GM12864 (cell line): ENCODE data around the gene NRP1.

ENCODE experiments used
- DNase-seq: peaks from one replicate; pipeline ENCODE4 v3.0.0-alpha.2; 2011; ENCODE audit warnings: low read depth
- H3K4me3 ChIP-seq: 2 replicates; pipeline ENCODE4 v1.5.1; 2011; ENCODE audit warnings: mild to moderate bottlenecking, low read depth, low read length, control low read depth
- TF ChIP-seq, protein P1 (sequence below): IDR thresholded peaks from 2 replicates; pipeline ENCODE4 v1.5.1; 2011; ENCODE audit warnings: low read depth, mild to moderate bottlenecking, moderate library complexity, low read length, control low read depth, inconsistent platforms; ENCODE audit errors: missing control alignments

NRP1 gene

DNA sequence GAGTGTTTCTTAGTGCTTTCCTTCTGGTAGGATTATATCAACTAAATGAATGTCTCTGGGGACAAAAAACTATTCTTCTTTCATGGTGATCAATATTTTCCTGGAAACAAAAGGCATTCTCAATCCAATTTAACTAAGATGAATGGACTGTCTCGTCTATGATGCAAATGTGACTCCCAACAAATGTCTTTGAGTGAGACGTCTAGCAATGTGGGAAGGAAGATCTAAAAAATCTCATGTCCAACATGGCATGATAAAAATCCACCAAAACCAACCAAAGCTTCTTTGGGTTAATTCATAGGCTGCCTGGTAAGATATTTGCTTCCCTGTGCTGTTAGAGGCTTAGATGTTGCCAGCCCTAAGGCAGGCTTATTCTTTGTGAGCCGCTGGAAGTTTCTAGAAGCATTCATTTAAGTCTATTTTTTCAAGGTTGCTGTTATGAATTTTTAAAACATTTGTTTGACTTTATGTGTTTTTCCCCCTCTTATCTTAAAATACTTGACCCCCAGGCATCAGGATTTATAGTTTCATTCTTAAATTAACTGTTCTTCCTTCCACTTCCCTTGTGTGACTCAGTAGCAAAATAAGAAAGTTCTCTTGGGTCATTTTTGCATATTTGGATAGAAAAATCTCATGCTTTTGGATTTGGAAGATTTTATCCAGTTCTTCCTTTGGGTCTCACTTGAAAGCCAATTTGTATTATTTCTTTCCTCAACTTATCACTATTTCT is 156.3 kb downstream of the NRP1 start:
- no peak for DNase-seq
- H3K4me3 ChIP-seq: no peak overlapping the region
- TF ChIP-seq, protein P1, sequence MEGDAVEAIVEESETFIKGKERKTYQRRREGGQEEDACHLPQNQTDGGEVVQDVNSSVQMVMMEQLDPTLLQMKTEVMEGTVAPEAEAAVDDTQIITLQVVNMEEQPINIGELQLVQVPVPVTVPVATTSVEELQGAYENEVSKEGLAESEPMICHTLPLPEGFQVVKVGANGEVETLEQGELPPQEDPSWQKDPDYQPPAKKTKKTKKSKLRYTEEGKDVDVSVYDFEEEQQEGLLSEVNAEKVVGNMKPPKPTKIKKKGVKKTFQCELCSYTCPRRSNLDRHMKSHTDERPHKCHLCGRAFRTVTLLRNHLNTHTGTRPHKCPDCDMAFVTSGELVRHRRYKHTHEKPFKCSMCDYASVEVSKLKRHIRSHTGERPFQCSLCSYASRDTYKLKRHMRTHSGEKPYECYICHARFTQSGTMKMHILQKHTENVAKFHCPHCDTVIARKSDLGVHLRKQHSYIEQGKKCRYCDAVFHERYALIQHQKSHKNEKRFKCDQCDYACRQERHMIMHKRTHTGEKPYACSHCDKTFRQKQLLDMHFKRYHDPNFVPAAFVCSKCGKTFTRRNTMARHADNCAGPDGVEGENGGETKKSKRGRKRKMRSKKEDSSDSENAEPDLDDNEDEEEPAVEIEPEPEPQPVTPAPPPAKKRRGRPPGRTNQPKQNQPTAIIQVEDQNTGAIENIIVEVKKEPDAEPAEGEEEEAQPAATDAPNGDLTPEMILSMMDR: no peak

DNA sequence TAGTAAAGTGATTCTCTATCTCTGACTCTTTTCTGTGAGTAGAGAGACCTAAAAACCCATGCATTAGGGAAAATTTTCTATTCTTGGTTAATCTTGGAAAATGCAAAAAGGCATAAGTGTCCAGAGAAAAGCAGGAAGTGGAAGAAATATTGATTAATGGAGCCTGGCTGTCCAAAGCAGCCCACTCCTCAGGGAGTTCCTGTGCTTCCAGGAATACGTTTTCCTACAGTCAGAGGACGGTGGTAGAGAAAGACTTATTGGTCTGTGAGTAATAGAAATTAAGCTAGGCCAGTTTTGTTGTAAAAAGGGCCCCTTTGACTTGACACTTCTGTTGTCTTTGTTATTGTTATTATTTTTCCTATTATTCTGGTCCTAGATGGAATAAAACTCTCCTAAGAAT is 157.8 kb downstream of the NRP1 start:
- TF ChIP-seq, protein P1: no peak
- H3K4me3 ChIP-seq: no peak overlapping the region
- DNase-seq: no peak

DNA sequence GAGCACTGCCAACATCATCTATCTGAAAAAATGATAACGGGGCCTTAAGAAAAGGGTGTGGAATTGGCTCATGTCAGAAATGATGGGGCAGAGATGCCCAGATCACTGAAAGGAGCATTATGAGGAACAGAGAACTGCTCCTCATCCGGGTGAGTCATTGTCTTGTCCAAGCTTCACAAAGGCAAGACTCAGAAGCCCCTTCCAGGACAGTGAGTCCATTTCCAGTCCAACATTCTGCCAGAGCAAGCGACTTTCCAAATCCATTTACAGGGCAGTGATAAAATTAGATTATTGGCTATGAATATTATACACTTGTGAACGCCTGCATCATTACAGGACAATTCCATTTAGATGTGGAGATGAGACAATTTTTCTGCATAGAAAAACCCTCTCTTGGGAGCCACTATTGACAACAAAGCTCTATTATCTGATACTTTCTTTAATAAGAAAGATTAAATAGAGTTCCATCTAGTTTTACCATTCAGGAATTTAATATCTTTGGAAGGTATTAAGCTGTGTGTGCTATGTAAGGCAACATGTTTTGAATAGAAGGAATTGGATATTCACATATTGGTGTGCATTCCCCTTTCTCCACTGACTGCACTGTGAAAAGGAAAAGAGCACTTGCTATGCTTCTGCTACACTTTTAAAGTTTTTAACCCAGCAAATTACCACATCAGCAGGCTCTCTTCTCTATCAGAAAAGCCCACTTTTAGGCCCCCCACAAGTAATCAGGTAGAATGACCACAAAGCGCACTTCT is 159.6 kb downstream of the NRP1 start:
- H3K4me3 ChIP-seq: no peak overlapping the region
- TF ChIP-seq, protein P1: no peak
- no peak for DNase-seq

DNA sequence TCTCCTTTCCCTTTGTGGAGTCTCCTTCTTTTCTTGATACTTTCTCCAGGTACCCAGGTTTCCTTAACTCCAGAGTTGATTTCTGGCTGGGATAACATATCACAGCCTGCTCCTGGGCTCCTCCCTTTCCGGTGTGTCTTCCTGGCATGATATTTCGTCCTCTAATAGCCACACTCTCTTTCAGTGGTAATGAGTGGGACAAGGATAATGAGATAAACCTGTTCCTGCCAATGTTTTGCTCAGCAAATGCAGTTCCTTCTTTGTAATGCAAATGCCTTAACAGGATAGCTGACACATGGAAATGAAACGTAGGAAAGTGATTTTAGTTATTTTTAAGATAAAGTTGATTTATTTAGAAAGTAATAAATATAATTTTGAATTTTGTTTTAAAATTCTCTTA is 168.6 kb downstream of the NRP1 start:
- TF ChIP-seq, protein P1: no peak
- DNase-seq: no peak
- H3K4me3 ChIP-seq: no peak overlapping the region

DNA sequence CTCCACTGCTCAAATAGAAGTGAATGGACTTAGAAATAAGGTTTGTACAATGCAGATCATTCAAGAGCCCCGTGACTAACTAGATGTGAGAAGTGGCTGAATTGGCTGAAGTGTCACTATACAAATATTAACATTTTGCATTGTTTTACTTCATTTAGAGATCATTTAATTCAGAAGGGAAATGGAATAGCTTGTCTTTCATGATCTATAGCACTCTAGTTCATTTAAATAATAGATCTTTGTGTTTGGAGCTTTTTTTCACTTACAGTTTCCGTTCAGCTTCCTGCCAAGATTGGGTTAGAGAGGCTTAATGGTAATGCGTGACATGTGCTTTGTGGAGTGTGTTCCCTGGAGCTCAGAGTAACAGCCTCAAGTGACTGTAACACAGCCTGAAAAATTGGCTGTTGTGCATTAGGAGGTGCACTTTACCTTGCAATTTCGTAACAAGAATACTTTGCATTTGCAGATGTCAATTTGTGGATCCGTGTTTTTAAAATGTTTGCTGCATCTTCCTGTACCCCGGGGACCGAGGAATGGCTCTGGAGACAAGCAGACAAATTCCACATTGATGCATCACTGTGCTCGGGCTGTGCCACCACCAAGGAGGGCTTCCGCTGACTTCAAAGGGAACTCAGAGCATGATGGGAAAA is 170.3 kb downstream of the NRP1 start:
- H3K4me3 ChIP-seq: no peak overlapping the region
- DNase-seq: no peak
- TF ChIP-seq, protein P1: no peak

DNA sequence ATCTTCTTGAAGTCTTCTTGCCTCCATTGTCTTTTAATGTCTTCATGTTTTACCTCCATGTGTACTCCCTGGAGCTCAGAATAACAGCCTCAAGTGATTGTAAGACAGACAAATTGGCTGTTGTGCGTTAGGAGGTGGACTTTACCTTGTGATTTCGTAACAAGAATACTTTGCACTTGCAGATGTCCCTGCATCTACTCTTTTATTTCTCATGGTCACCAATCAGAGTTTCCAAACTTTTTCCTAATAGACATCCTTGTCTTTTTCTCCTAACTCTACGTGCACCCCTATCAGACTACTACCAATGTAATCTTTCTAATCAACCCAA is 172.3 kb downstream of the NRP1 start:
- TF ChIP-seq, protein P1: no peak
- DNase-seq: no peak
- no peak overlapping the region for H3K4me3 ChIP-seq
